ENCODE data around the gene POLK. TPM values are rescaled to one million over a fixed set of nuclear protein-coding genes. Genes with fewer than 3 reads are reported as not detected.
"Not testable (repeated sequence)": the region's sequence is repeated elsewhere in the genome, so short reads cannot be mapped to it uniquely, and the experiment has no call there.

POLK gene
- total RNA-seq, 4 donors from 2014 or later, result 23.9 to 35.8 (median 27.8) TPM

DNA sequence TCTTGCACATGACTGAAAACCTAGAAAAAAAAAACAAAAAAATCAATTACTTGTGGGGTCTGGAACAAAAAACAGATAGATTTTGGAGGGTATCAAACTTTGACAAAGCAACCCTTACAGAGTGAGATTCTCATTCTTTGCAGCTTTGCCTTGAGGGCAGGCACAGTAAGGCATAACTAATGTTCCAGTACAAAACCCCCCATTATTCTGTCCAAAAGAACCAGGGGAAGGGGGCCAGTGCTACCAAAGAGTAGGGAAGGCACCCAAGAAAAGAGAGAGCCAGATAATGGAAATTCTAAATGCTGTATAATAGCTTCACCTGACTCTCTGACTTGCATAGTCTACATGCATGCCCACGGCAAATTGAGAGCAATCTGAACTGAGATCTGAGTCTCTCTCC lies 12.9 kb downstream of the POLK start:
- ATAC-seq (no peak), DNase-seq (no peak)
- Histone ChIP-seq H3K4me3 (no peak overlapping the region), H3K36me3 (no peaks in the 10 kb centered on the region), H3K27me3 (no peaks in the 10 kb centered on the region), H3K27ac (no peak overlapping the region), H3K9me3 (no peaks in the 10 kb centered on the region), H3K4me1 (peaks cover 7 to 23% of the 10 kb centered on the region in 2 donors)
- intact Hi-C loops (cut with DNase I; ENCODE audit: low total_unique reads) (no loop called here), in situ Hi-C loops (cut with MboI; ENCODE audit: low sequenced_read_pairs in 4 of 4) (loop anchor here in 2 of 4 donors (25.0 kb wide), 1 partner anchor 187 kb away; the partner anchor contains the start of gene HMGCR (in 2 of the 2))
- TF ChIP-seq POLR2A (IDR thresholded peaks at IDR 0.05), result no peak
- TF ChIP-seq, protein P1, sequence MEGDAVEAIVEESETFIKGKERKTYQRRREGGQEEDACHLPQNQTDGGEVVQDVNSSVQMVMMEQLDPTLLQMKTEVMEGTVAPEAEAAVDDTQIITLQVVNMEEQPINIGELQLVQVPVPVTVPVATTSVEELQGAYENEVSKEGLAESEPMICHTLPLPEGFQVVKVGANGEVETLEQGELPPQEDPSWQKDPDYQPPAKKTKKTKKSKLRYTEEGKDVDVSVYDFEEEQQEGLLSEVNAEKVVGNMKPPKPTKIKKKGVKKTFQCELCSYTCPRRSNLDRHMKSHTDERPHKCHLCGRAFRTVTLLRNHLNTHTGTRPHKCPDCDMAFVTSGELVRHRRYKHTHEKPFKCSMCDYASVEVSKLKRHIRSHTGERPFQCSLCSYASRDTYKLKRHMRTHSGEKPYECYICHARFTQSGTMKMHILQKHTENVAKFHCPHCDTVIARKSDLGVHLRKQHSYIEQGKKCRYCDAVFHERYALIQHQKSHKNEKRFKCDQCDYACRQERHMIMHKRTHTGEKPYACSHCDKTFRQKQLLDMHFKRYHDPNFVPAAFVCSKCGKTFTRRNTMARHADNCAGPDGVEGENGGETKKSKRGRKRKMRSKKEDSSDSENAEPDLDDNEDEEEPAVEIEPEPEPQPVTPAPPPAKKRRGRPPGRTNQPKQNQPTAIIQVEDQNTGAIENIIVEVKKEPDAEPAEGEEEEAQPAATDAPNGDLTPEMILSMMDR (IDR thresholded peaks at IDR 0.05 in 4 of 5, conservative IDR thresholded peaks at IDR 0.05 in 1 of 5), result no peak

DNA sequence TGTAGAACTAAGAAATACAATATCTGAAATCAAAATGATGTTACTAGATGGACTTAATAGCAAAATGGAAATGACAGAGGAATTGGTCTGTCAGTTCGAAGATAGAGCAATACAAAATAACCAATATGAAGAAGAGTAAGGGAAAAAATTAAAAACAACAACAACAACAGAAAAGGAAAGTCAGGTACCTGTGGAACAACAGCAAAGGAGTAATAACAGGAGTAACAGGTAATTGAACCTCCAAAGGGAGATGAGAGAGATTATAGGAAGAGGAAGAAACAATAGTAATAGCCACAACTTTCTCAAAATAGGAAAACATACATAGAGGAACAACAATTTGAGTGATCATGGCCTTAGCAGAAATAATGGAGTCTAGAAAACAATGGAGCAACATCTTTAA lies 13.7 kb downstream of the POLK start:
- intact Hi-C loops (cut with DNase I; ENCODE audit: low total_unique reads), result no loop called here
- DNase-seq, result no peak

DNA sequence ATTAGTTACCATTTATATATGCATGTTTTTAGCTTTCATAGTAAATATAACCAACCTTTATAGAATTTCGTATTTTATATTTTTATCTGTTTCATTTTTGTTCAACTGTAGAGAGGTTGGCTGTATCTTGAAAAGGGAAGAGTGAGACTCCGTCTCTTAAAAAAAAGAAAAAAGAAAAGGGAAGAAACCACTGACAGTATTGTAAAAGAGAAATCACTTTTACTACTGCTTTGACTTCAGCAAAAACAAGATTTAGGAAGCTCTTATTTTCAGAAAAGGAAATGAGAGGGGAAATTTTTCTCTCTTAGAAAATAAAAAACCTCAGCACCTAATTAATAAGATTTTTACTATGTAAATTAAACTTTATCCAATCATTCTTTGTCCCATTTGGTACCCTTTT lies 14.4 kb downstream of the POLK start:
- intact Hi-C loops (cut with DNase I; ENCODE audit: low total_unique reads), result no loop called here
- H3K4me3 ChIP-seq, result no peak overlapping the region
- TF ChIP-seq, protein P1 (IDR thresholded peaks at IDR 0.05 in 4 of 5, conservative IDR thresholded peaks at IDR 0.05 in 1 of 5), result no peak
- TF ChIP-seq POLR2A (IDR thresholded peaks at IDR 0.05), result no peak
- DNase-seq (no peak), ATAC-seq (no peak)
- H3K27ac ChIP-seq, result no peak overlapping the region
- in situ Hi-C loops (cut with MboI; ENCODE audit: low sequenced_read_pairs in 4 of 4), result no loop called here
- H3K9me3 ChIP-seq, result no peaks in the 10 kb centered on the region
- H3K36me3 ChIP-seq, result no peaks in the 10 kb centered on the region
- H3K27me3 ChIP-seq, result no peaks in the 10 kb centered on the region
- peaks cover 7 to 23% of the 10 kb centered on the region in 2 donors for H3K4me1 ChIP-seq

More for the DNA sequence above, 13.7 kb downstream of the POLK start:
- no peaks in the 10 kb centered on the region for H3K9me3 ChIP-seq
- no peak for ATAC-seq
- H3K4me1 ChIP-seq, result peaks cover 7 to 23% of the 10 kb centered on the region in 2 donors
- no peak overlapping the region for H3K27ac ChIP-seq
- no peak overlapping the region for H3K4me3 ChIP-seq
- TF ChIP-seq, protein P1 (IDR thresholded peaks at IDR 0.05 in 4 of 5, conservative IDR thresholded peaks at IDR 0.05 in 1 of 5), result no peak
- TF ChIP-seq POLR2A (IDR thresholded peaks at IDR 0.05), result no peak
- in situ Hi-C loops (cut with MboI; ENCODE audit: low sequenced_read_pairs in 4 of 4), result no loop called here
- no peaks in the 10 kb centered on the region for H3K27me3 ChIP-seq
- H3K36me3 ChIP-seq, result no peaks in the 10 kb centered on the region

DNA sequence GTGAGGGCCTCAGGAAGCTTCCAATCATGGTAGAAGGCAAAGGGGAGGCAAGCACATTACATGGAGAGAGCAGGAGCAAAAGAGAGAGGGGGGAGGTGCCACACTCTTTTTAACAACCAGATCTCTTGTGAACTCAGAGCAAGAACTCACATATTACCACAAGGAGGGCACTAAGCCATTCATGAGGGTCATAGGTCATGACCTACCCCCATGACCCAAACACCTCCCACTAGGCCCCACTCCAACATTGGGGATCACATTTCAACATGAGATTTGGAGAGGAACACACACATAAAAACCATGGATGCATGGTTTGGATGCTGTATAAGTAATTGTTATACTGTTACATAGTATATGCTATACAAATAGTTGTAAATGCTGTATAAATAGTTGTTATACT lies 17.5 kb downstream of the POLK start:
- DNase-seq, result no peak
- ATAC-seq, result no peak
- H3K27ac ChIP-seq, result no peak overlapping the region
- no peaks in the 10 kb centered on the region for H3K27me3 ChIP-seq
- intact Hi-C loops (cut with DNase I; ENCODE audit: low total_unique reads), result no loop called here
- in situ Hi-C loops (cut with MboI; ENCODE audit: low sequenced_read_pairs in 4 of 4), result no loop called here
- H3K9me3 ChIP-seq, result no peaks in the 10 kb centered on the region
- H3K4me1 ChIP-seq, result peaks cover 1 to 18% of the 10 kb centered on the region in 2 donors
- H3K36me3 ChIP-seq, result no peaks in the 10 kb centered on the region
- no peak overlapping the region for H3K4me3 ChIP-seq
- TF ChIP-seq, protein P1 (IDR thresholded peaks at IDR 0.05 in 4 of 5, conservative IDR thresholded peaks at IDR 0.05 in 1 of 5), result no peak
- no peak for TF ChIP-seq POLR2A (IDR thresholded peaks at IDR 0.05)

DNA sequence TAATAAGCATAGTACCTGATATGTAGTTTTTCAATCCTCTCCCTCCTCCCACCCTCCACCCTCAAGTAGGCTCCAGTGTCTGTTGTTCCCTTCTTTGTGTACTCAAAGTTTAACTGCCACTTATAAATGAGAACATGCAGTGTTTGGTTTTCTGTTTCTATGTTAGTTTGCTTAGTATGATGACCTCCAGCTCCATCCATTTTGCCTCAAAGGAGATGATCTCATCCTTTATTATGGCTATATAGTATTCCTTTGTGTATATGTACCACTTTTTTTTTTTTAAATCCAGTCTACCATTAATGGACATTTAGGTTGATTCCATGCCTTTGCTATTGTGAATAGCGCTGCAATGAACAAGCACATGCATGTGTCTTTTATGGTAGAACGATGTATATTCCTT lies 20.5 kb downstream of the POLK start:
- Histone ChIP-seq H3K9me3 (no peaks in the 10 kb centered on the region), H3K4me3 (no peak overlapping the region), H3K36me3 (no peaks in the 10 kb centered on the region), H3K27ac (no peak overlapping the region), H3K4me1 (peaks cover 6% of the 10 kb centered on the region in 2 donors), H3K27me3 (no peaks in the 10 kb centered on the region)
- in situ Hi-C loops (cut with MboI; ENCODE audit: low sequenced_read_pairs in 4 of 4), result no loop called here
- intact Hi-C loops (cut with DNase I; ENCODE audit: low total_unique reads), result no loop called here
- DNase-seq (no peak), ATAC-seq (no peak)
- no peak for TF ChIP-seq POLR2A (IDR thresholded peaks at IDR 0.05)
- TF ChIP-seq, protein P1 (IDR thresholded peaks at IDR 0.05 in 4 of 5, conservative IDR thresholded peaks at IDR 0.05 in 1 of 5), result no peak

DNA sequence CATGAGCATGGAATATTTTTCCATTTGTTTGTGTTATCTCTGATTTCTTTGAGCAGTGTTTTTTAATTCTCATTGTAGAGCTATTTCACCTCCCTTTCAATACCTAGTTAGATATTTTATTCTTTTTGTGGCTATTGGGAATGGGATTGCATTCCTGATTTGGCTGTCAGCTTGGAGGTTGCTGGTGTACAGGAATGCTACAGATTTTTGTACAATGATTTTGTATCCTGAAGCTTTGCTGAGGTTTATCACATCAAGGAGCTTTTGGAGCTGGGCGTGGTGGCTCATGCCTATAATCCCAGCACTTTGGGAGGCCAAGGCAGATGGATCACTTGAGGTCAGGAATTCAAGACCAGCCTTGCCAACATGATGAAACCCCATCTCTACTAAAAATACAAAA lies 22.0 kb downstream of the POLK start:
- in situ Hi-C loops (cut with MboI; ENCODE audit: low sequenced_read_pairs in 4 of 4); H3K9me3 ChIP-seq; H3K27ac ChIP-seq; H3K27me3 ChIP-seq; ATAC-seq; DNase-seq; H3K4me3 ChIP-seq; H3K36me3 ChIP-seq; intact Hi-C loops (cut with DNase I; ENCODE audit: low total_unique reads): not testable (repeated sequence)
- peaks cover 7 to 14% of the 10 kb centered on the region in 2 donors for H3K4me1 ChIP-seq

All from gastrocnemius medialis (tissue), 4 donors.